Neuronal stem cell (in vitro differentiated cells): ENCODE data around the gene PAEP.

Source experiments
- DNase-seq: peaks from one replicate; pipeline ENCODE4 v3.0.0-alpha.2; 2013; ENCODE audit warnings: low spot score
- H2AFZ ChIP-seq: one replicate; pipeline ENCODE4 v1.6.1; 2013; ENCODE audit warnings: mild to moderate bottlenecking, low read length, inconsistent platforms
- H2AK5ac ChIP-seq: 2 replicates; pipeline ENCODE4 v1.6.1; 2013; ENCODE audit warnings: low read depth, mild to moderate bottlenecking, inconsistent platforms, low read length, moderate library complexity, mixed read lengths
- H2BK120ac ChIP-seq: 2 replicates; pipeline ENCODE4 v1.6.1; 2013; ENCODE audit warnings: low read depth, mild to moderate bottlenecking, inconsistent platforms, low read length, moderate library complexity, mixed read lengths
- H2BK12ac ChIP-seq: one replicate; pipeline ENCODE4 v1.6.1; 2013; ENCODE audit warnings: low read length, inconsistent platforms
- H2BK15ac ChIP-seq: 2 replicates; pipeline ENCODE4 v1.6.1; 2013; ENCODE audit warnings: mild to moderate bottlenecking, low read length, inconsistent platforms, mixed read lengths
- H2BK5ac ChIP-seq: one replicate; pipeline ENCODE4 v1.6.1; 2013; ENCODE audit warnings: inconsistent platforms, mild to moderate bottlenecking, low read length, moderate library complexity
- H3K14ac ChIP-seq: one replicate; pipeline ENCODE4 v1.6.1; 2013; ENCODE audit warnings: low read length, inconsistent platforms
- H3K18ac ChIP-seq: 2 replicates; pipeline ENCODE4 v1.6.1; 2013; ENCODE audit warnings: low read length, inconsistent platforms
- H3K23ac ChIP-seq: 2 replicates; pipeline ENCODE4 v1.6.1; 2013; ENCODE audit warnings: low read depth, mild to moderate bottlenecking, mixed read lengths, low read length, inconsistent platforms; ENCODE audit not compliant: poor library complexity
- H3K27ac ChIP-seq: replicated peaks from 3 replicates; pipeline ENCODE4 v1.5.1; 2013; ENCODE audit warnings: low read length, inconsistent platforms
- H3K27me3 ChIP-seq, 3 experiments: 2 replicates each; pipeline ENCODE4 v1.6.1; 2013; ENCODE audit warnings: low read length in 3 of 3, mild to moderate bottlenecking in 2 of 3, inconsistent platforms in 1 of 3, low read depth in 1 of 3, mixed read lengths in 1 of 3, moderate library complexity in 1 of 3; ENCODE audit not compliant: control insufficient read depth in 3 of 3, insufficient read depth in 3 of 3
- H3K36me3 ChIP-seq, 2 donors: replicated peaks in 1 of 2; 2 replicates each; pipeline ENCODE4 v1.6.1; 2013; ENCODE audit warnings: low read length in 2 of 2; ENCODE audit not compliant: control insufficient read depth in 2 of 2, insufficient read depth in 2 of 2
- H3K4ac ChIP-seq: 2 replicates; pipeline ENCODE4 v1.6.1; 2013; ENCODE audit warnings: inconsistent platforms, mild to moderate bottlenecking, low read length, moderate library complexity
- H3K4me1 ChIP-seq, 2 donors: 1 replicate in 1 of 2; 2 replicates in 1 of 2; pipeline ENCODE4 v1.6.1; 2013; ENCODE audit warnings: low read length in 2 of 2, low read depth in 1 of 2; ENCODE audit not compliant: control insufficient read depth in 2 of 2, insufficient read depth in 1 of 2
- H3K4me2 ChIP-seq: one replicate; pipeline ENCODE4 v1.6.1; 2013; ENCODE audit warnings: mild to moderate bottlenecking, low read length, inconsistent platforms; ENCODE audit not compliant: insufficient read depth, poor library complexity, severe bottlenecking
- H3K4me3 ChIP-seq, 2 donors: 2 replicates each; pipeline ENCODE4 v1.5.1; 2013; ENCODE audit warnings: low read length in 2 of 2, mild to moderate bottlenecking in 2 of 2, inconsistent platforms in 1 of 2, moderate library complexity in 1 of 2
- H3K79me1 ChIP-seq: one replicate; pipeline ENCODE4 v1.6.1; 2013; ENCODE audit warnings: low read depth, mild to moderate bottlenecking, inconsistent platforms, low read length, moderate library complexity
- H3K9ac ChIP-seq: one replicate; pipeline ENCODE4 v1.6.1; 2013; ENCODE audit warnings: mild to moderate bottlenecking, low read depth, low read length, inconsistent platforms; ENCODE audit not compliant: poor library complexity
- H3K9me3 ChIP-seq, 2 donors: replicated peaks in 1 of 2; 2 replicates each; pipeline versions ENCODE3 to v1.6.1; 2013; ENCODE audit warnings: low read length in 2 of 2, mild to moderate bottlenecking in 2 of 2, inconsistent platforms in 1 of 2, low read depth in 1 of 2, mixed read lengths in 1 of 2, moderate library complexity in 1 of 2; ENCODE audit not compliant: control insufficient read depth in 2 of 2, insufficient read depth in 1 of 2
- H4K8ac ChIP-seq: one replicate; pipeline ENCODE4 v1.6.1; 2013; ENCODE audit warnings: low read depth, mild to moderate bottlenecking, inconsistent platforms, low read length, moderate library complexity
- H4K91ac ChIP-seq: one replicate; pipeline ENCODE4 v1.6.1; 2013; ENCODE audit warnings: low read length, low read depth, mild to moderate bottlenecking, inconsistent platforms; ENCODE audit not compliant: poor library complexity
- WGBS, 2 donors: extraction: QIAGEN DNeasy Blood & Tissue Kit; methylation state at CpG; one replicate each; pipeline ENCODE4 v1.1.7; 2013; ENCODE audit warnings: missing lambda C conversion rate in 2 of 2, mixed read lengths in 1 of 2; ENCODE audit not compliant: insufficient read length in 2 of 2, insufficient replicate concordance in 1 of 2; ENCODE audit errors: extremely low coverage in 2 of 2; 5-methylcytosine and 5-hydroxymethylcytosine counted together

The PAEP gene

DNA sequence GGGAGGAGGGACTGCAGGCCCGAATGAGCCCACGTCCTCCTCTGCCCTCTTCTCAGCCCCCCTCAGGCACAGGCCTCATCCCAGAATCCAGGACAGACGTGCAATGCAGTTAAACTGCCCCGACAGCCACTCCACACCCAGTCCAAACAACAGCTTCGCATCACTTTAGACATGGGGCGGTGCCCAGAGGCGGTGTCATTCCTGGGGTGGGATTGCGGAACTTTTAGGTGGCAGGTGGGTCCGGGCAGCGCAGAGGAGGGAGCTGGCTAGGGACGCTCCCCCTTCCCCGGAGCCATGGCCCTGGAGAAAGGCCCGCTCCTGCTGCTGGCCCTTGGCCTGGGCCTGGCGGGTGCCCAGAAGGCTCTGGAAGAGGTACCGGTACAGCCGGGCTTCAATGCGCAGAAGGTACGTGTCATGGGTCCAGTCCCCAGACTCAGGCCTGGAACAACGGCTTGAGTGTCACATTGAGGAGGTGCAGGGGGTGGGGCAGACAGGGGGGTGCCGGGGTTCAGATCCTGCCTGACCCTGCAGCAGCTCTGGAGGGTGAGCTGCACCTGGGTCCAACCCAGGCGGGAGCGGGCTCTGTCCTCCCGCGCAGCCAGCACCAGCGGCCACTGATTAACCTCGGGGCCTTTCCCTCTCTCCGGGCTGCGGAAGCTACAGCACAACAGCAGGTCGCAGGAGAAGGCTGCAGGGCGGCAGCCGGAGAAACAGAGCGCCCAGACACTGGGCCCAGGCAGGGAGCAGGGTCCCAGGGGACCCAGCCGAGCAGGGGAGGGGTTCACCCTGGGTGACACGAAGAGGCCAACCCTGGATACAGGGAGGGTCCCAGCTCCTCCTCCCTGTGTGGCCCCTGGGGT lies 52.6 kb downstream of the PAEP start:
- peaks cover 0 to 10% of the 10 kb centered on the region in 2 donors for H3K9me3 ChIP-seq
- H3K4me3 ChIP-seq: peak overlapping the region in 1 of 2 donors; percentile 38
- H3K4me1 ChIP-seq: no peaks in the 10 kb centered on the region
- peak overlapping the region; percentile 37 for H2BK15ac ChIP-seq
- H2BK120ac ChIP-seq: no peak overlapping the region
- H2AFZ ChIP-seq: no peak overlapping the region
- no peak overlapping the region for H4K91ac ChIP-seq
- peaks cover 0 to 34% (median 0%) of the 10 kb centered on the region in 3 experiments for H3K27me3 ChIP-seq
- peak overlapping the region; percentile 98 for H2BK12ac ChIP-seq
- H3K9ac ChIP-seq: no peak overlapping the region
- peak overlapping the region; percentile 89 for H3K14ac ChIP-seq
- no peak overlapping the region for H4K8ac ChIP-seq
- DNase-seq: no peak
- peak overlapping the region; percentile 38 for H3K18ac ChIP-seq
- H3K4ac ChIP-seq: no peak overlapping the region
- no peak overlapping the region for H3K27ac ChIP-seq
- no peaks in the 10 kb centered on the region for H3K36me3 ChIP-seq
- no peak overlapping the region for H3K23ac ChIP-seq
- H3K79me1 ChIP-seq: peaks cover 3% of the 10 kb centered on the region
- peak overlapping the region; percentile 79 for H2AK5ac ChIP-seq
- no CpG with 5 or more reads among the region's 34 CpGs for WGBS, 2 donors
- H3K4me2 ChIP-seq: no peak overlapping the region
- no peak overlapping the region for H2BK5ac ChIP-seq

DNA sequence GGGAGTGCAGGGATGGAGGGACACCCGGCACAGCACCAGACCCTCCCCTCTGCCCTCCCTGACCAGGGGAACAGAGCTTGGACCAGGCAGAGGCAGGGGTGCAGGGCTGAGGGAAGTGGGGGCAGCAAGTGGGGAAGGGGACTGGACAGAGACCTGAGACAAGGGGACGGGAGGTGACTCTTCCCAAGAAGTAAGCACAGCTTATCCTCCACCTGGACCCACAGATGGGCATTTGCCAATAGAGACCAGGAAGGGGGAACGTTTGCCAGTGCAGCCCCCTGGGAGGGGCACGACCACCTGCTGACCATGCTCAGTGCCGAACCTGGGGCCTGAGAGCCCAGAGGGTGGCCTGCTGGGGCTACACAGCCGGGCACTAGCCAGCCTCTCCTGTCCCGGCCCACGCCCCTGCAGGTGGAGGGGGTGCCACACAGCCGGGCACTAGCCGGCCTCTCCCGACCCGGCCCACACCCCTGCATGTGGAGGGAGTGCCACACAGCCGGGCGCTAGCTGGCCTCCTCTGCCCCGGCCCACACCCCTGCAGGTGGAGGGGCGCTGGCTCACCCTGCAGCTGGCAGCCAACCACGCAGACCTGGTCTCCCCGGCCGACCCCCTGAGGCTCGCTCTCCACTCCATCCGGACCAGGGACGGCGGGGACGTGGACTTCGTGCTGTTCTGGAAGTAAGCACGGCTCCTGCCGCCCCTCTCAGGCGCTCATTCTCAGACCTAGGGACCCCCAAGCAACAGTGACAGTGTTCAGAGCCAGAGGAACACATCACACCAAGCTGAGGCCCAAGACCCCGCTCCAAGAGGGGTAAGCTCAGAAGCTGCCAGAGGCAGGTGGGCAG lies 53.5 kb downstream of the PAEP start:
- no CpG with 5 or more reads among the region's 29 CpGs for WGBS, 2 donors
- Histone ChIP-seq H3K4me3 (peak overlapping the region in 1 of 2 donors; percentile 38), H2BK15ac (peak overlapping the region; percentile 78)

DNA sequence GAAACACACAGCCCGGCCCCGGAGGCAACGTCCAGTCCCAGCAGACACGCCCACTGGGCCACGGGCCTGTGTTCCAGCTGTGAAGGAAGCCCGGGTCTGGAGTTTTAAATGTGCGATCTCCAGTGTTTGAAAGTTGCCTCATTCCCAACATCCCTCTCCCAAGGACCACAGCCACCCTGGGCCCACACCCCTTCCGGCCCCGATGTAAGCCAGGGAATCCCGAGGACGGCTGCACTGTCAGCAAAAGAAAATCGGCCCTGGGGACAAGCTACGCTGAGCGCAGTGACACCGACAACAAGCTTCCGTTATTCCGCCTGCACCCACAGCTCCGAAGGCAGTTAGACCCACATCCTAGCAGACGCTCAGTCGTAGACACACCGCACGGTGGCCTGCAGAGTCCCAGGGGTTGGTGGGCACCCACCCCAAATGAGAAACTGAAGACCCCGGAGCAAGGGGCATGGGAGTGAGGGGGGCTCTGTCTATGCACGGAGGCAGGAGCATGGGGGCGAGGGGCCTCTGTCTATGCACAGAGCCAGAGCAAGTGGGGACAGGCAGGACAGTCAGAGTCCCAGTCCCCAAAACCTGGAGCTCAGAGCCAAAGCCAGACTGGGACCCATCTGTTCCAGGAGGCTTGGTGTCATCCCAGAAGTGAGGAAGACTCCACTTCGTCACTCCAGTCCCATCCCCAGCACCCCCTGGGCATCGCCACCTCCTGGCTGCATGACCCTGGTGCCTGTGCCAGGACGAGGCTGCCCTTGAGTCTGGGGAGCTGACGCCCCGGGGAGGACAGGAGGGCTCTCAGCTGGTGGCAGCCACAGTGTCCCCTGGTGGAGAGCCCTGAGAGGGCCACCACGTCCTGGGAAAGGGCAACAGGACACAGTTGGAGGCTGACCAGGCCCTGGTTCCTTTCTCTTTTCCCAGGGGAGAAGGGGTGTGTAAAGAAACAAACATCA lies 54.4 kb downstream of the PAEP start:
- H2BK15ac ChIP-seq: peak overlapping the region; percentile 78
- no peak overlapping the region for H3K23ac ChIP-seq
- no CpG with 5 or more reads among the region's 31 CpGs for WGBS, 2 donors
- H3K18ac ChIP-seq: peak overlapping the region; percentile 64
- H3K9me3 ChIP-seq: peaks cover 0 to 7% of the 10 kb centered on the region in 2 donors
- H2BK12ac ChIP-seq: no peak overlapping the region
- H4K91ac ChIP-seq: no peak overlapping the region
- peaks cover 0 to 41% (median 0%) of the 10 kb centered on the region in 3 experiments for H3K27me3 ChIP-seq
- DNase-seq: no peak
- H3K9ac ChIP-seq: no peak overlapping the region
- H3K4ac ChIP-seq: no peak overlapping the region
- H2AK5ac ChIP-seq: peak overlapping the region; percentile 79
- no peak overlapping the region for H3K4me2 ChIP-seq
- H2BK120ac ChIP-seq: no peak overlapping the region
- no peak overlapping the region for H3K27ac ChIP-seq
- H3K14ac ChIP-seq: peak overlapping the region; percentile 71
- no peak overlapping the region for H3K4me3 ChIP-seq
- no peaks in the 10 kb centered on the region for H3K36me3 ChIP-seq
- H2AFZ ChIP-seq: peak overlapping the region; percentile 18
- peaks cover 3% of the 10 kb centered on the region for H3K79me1 ChIP-seq
- no peaks in the 10 kb centered on the region for H3K4me1 ChIP-seq
- no peak overlapping the region for H4K8ac ChIP-seq
- H2BK5ac ChIP-seq: no peak overlapping the region

More for the DNA sequence above, 53.5 kb downstream of the PAEP start:
- H3K23ac ChIP-seq: no peak overlapping the region
- peaks cover 3% of the 10 kb centered on the region for H3K79me1 ChIP-seq
- H3K27ac ChIP-seq: no peak overlapping the region
- H4K91ac ChIP-seq: no peak overlapping the region
- H3K4me1 ChIP-seq: no peaks in the 10 kb centered on the region
- peaks cover 0 to 10% of the 10 kb centered on the region in 2 donors for H3K9me3 ChIP-seq
- peak overlapping the region; percentile 89 for H3K14ac ChIP-seq
- H2AFZ ChIP-seq: peak overlapping the region; percentile 18
- H3K36me3 ChIP-seq: no peaks in the 10 kb centered on the region
- H2AK5ac ChIP-seq: peak overlapping the region; percentile 79
- H2BK5ac ChIP-seq: no peak overlapping the region
- DNase-seq: no peak
- H3K4me2 ChIP-seq: no peak overlapping the region
- H4K8ac ChIP-seq: no peak overlapping the region
- H3K9ac ChIP-seq: peak overlapping the region; percentile 60
- H3K27me3 ChIP-seq: peaks cover 0 to 34% (median 0%) of the 10 kb centered on the region in 3 experiments
- H2BK12ac ChIP-seq: peak overlapping the region; percentile 98
- H3K4ac ChIP-seq: no peak overlapping the region
- peak overlapping the region; percentile 83 for H3K18ac ChIP-seq
- no peak overlapping the region for H2BK120ac ChIP-seq
